HCT116 (cell line): Measurements from ENCODE around the gene TBXAS1. TPM values are rescaled to one million over a fixed set of nuclear protein-coding genes. Genes with fewer than 3 reads are reported as not detected.

ENCODE experiments used
- ATAC-seq: fragments of 200-7000 bp; cut with Tn5 transposase; 2 replicates; pipeline ENCODE4 v1.9.1; 2020; ENCODE audit warnings: mild to moderate bottlenecking, moderate library complexity
- BruUV-seq: library from RNA; stranded (reverse); fragments of 400-500 nt; replicated peaks from 2 replicates; lab custom pipeline; 2021; lab: Mats Ljungman, UMichigan
- CTCF ChIA-PET: fragments of 300-600 bp; sonication (Branson Sonifier 250); formaldehyde crosslinking; loops from one replicate; lab custom pipeline; 2021; ENCODE audit warnings: antibody characterized with exemption; lab: Charles Lee
- POLR2A ChIA-PET: fragments of 300-600, 350-600 bp; sonication (Branson Sonifier 250); formaldehyde crosslinking; loops from one replicate; lab custom pipeline; 2021; ENCODE audit warnings: antibody characterized with exemption; lab: Charles Lee
- RAD21 ChIA-PET, 2 experiments: fragments of 300-600 bp; sonication (Branson Sonifier 250); formaldehyde crosslinking; loops; one replicate each; lab custom pipeline; 2023; ENCODE audit warnings: low total read pairs in 2 of 2; ENCODE audit not compliant: uncharacterized antibody in 2 of 2, unreplicated experiment in 2 of 2, low non-redundant PET in 1 of 2; lab: Charles Lee
- DNase-seq: peaks from one replicate; pipeline ENCODE4 v3.0.0-alpha.2; 2010; ENCODE audit warnings: low read depth, low spot score
- H2AFZ ChIP-seq: fragments of 200-600 bp; shearing (Covaris generic), sonication (generic); 2 replicates; pipeline ENCODE4 v1.6.1; 2017; ENCODE audit warnings: low read depth, mixed run types, mixed read lengths, antibody characterized with exemption, low read length; ENCODE audit not compliant: poor library complexity, severe bottlenecking
- H3K27ac ChIP-seq: 2 replicates; pipeline ENCODE4 v1.5.1; 2012; ENCODE audit warnings: low read depth, low read length
- H3K27me3 ChIP-seq: fragments of 200-600 bp; sonication (generic); 2 replicates; pipeline ENCODE4 v1.6.1; 2016; ENCODE audit warnings: mixed run types, low read length, mixed read lengths; ENCODE audit not compliant: insufficient read depth
- H3K36me3 ChIP-seq, 2 experiments: fragments of 200-500 bp in 1 of 2; fragments of 200-600 bp in 1 of 2; sonication (Bioruptor generic) in 1 of 2; sonication (generic) in 1 of 2; 2 replicates each; pipeline versions ENCODE4 v1.5.1 to v1.6.1; 2014 to 2016; ENCODE audit warnings: low read length in 2 of 2, inconsistent platforms in 1 of 2, mixed read lengths in 1 of 2, mixed run types in 1 of 2; ENCODE audit not compliant: insufficient read depth in 2 of 2, control insufficient read depth in 1 of 2
- H3K4me1 ChIP-seq, 2 experiments: fragments of 200-600 bp in 1 of 2; sonication (generic) in 1 of 2; 2 replicates each; pipeline versions ENCODE4 v1.5.1 to v1.6.1; 2012 to 2017; ENCODE audit warnings: low read length in 2 of 2, inconsistent platforms in 1 of 2, mild to moderate bottlenecking in 1 of 2, mixed read lengths in 1 of 2, mixed run types in 1 of 2, moderate library complexity in 1 of 2; ENCODE audit not compliant: insufficient read depth in 2 of 2, control insufficient read depth in 1 of 2
- H3K4me2 ChIP-seq: fragments of 200-600 bp; sonication (generic); 2 replicates; pipeline ENCODE4 v1.6.1; 2017; ENCODE audit warnings: mixed run types, low read length, mixed read lengths
- H3K4me3 ChIP-seq, 2 experiments: fragments of 200-600 bp in 1 of 2; sonication (generic) in 1 of 2; replicated peaks in 1 of 2; 2 replicates each; pipeline ENCODE4 v1.5.1; 2011 to 2016; ENCODE audit warnings: low read length in 2 of 2, control low read depth in 1 of 2, low read depth in 1 of 2, mild to moderate bottlenecking in 1 of 2, mixed read lengths in 1 of 2, mixed run types in 1 of 2
- H3K79me2 ChIP-seq: fragments of 200-600 bp; sonication (generic); 2 replicates; pipeline ENCODE4 v1.6.1; 2017; ENCODE audit warnings: mild to moderate bottlenecking, mixed run types, low read length, moderate library complexity, mixed read lengths; ENCODE audit not compliant: insufficient read depth
- H3K9ac ChIP-seq: fragments of 200-600 bp; sonication (generic); 2 replicates; pipeline ENCODE4 v1.6.1; 2016; ENCODE audit warnings: low read length, mixed read lengths
- H3K9me2 ChIP-seq: fragments of 200-600 bp; sonication (generic), shearing (Covaris generic); 2 replicates; pipeline ENCODE4 v1.6.1; 2017; ENCODE audit warnings: mixed run types, mild to moderate bottlenecking, moderate library complexity; ENCODE audit not compliant: insufficient read depth
- H3K9me3 ChIP-seq, 2 experiments: fragments of 200-500 bp in 1 of 2; fragments of 200-600 bp in 1 of 2; sonication (Bioruptor generic) in 1 of 2; sonication (generic) in 1 of 2; 2 replicates each; pipeline ENCODE4 v1.6.1; 2014 to 2017; ENCODE audit warnings: low read length in 2 of 2, mixed read lengths in 2 of 2, inconsistent platforms in 1 of 2, low read depth in 1 of 2, mild to moderate bottlenecking in 1 of 2, mixed run types in 1 of 2, moderate library complexity in 1 of 2; ENCODE audit not compliant: control insufficient read depth in 1 of 2, insufficient read depth in 1 of 2
- H4K20me1 ChIP-seq: fragments of 200-600 bp; sonication (generic), shearing (Covaris generic); 2 replicates; pipeline ENCODE4 v1.6.1; 2017; ENCODE audit warnings: mixed run types, mild to moderate bottlenecking, moderate library complexity; ENCODE audit not compliant: insufficient read depth
- CBX3 ChIP-seq: IDR thresholded peaks from 2 replicates; pipeline ENCODE4 v1.6.1; 2012; ENCODE audit warnings: low read depth
- CTCF ChIP-seq, 3 experiments: fragments of 200-600 bp in 1 of 3; sonication (generic) in 1 of 3; IDR thresholded peaks in 2 of 3; conservative IDR thresholded peaks in 1 of 3; 2 replicates each; pipeline ENCODE4 v1.5.1; 2012 to 2017; ENCODE audit warnings: low read depth in 2 of 3, low read length in 2 of 3, antibody characterized with exemption in 1 of 3, borderline replicate concordance in 1 of 3, control low read depth in 1 of 3, mild to moderate bottlenecking in 1 of 3, mixed read lengths in 1 of 3, mixed run types in 1 of 3, moderate library complexity in 1 of 3; ENCODE audit not compliant: insufficient read depth in 1 of 3
- EGR1 ChIP-seq: IDR thresholded peaks from 2 replicates; pipeline ENCODE4 v1.6.1; 2012; ENCODE audit warnings: low read depth
- ELF1 ChIP-seq: IDR thresholded peaks from 2 replicates; pipeline ENCODE4 v1.6.1; 2012; ENCODE audit warnings: low read depth, borderline replicate concordance
- EZH2 ChIP-seq: fragments of 200-600 bp; sonication (generic); IDR thresholded peaks from 2 replicates; pipeline ENCODE4 v1.6.1; 2017; ENCODE audit warnings: antibody characterized with exemption, mixed run types
- EZH2phosphoT487 ChIP-seq: fragments of 200-600 bp; IDR thresholded peaks from 2 replicates; pipeline ENCODE4 v1.6.1; 2018; ENCODE audit warnings: antibody characterized with exemption, borderline replicate concordance
- FOSL1 ChIP-seq: IDR thresholded peaks from 2 replicates; pipeline ENCODE4 v1.6.1; 2012; ENCODE audit warnings: low read depth
- JUND ChIP-seq: IDR thresholded peaks from 2 replicates; pipeline ENCODE4 v1.6.1; 2012
- POLR2AphosphoS5 ChIP-seq: IDR thresholded peaks from 2 replicates; pipeline ENCODE4 v1.6.1; 2011; ENCODE audit warnings: mild to moderate bottlenecking, low read depth, low read length, moderate library complexity
- REST ChIP-seq: IDR thresholded peaks from 2 replicates; pipeline ENCODE4 v1.6.1; 2012; ENCODE audit warnings: low read depth
- SIN3A ChIP-seq: IDR thresholded peaks from 2 replicates; pipeline ENCODE4 v1.6.1; 2012; ENCODE audit warnings: low read depth
- SRF ChIP-seq: IDR thresholded peaks from 2 replicates; pipeline ENCODE4 v1.6.1; 2012; ENCODE audit warnings: low read depth
- YY1 ChIP-seq: IDR thresholded peaks from 2 replicates; pipeline ENCODE4 v1.6.1; 2011; ENCODE audit warnings: low read length, low read depth, moderate library complexity, mild to moderate bottlenecking; ENCODE audit not compliant: insufficient replicate concordance; ENCODE audit errors: extremely low read depth
- ZBTB33 ChIP-seq: IDR thresholded peaks from 2 replicates; pipeline ENCODE4 v1.6.1; 2011; ENCODE audit warnings: mild to moderate bottlenecking, low read length, moderate library complexity; ENCODE audit not compliant: insufficient replicate concordance; ENCODE audit errors: extremely low read depth
- ZNF274 ChIP-seq: fragments of 200-500 bp; sonication (Bioruptor generic); IDR thresholded peaks from 2 replicates; pipeline ENCODE4 v1.6.1; 2014; ENCODE audit warnings: mild to moderate bottlenecking, low read depth, low read length, inconsistent platforms
- intact Hi-C: fragments of 100-400 bp; cut with micrococcal nuclease; formaldehyde crosslinking; loops from 2 replicates; pipeline ENCODE4 v1.10.0; 2022
- total RNA-seq: library from RNA; stranded (reverse); gene quantifications from one replicate; pipeline ENCODE4 v1.2.1, GENCODE V29; 2021; ENCODE audit not compliant: unreplicated experiment
- TF ChIP-seq, protein P1 (sequence below): IDR thresholded peaks from 2 replicates; pipeline ENCODE4 v1.6.1; 2012

Gene TBXAS1
- total RNA-seq, 1 experiment from 2014 or later: 1.4 TPM

GRCh38 chr7:140048138-140048537 is 219.1 kb downstream of the TBXAS1 start:
- H3K9ac ChIP-seq: no peak overlapping the region
- ChIA-PET POLR2A (no interaction called here), RAD21 (no interaction called here), CTCF (no interaction called here)
- no TSS peak for BruUV-seq
- no peak for TF ChIP-seq REST
- no peak for TF ChIP-seq EZH2
- TF ChIP-seq ZNF274: no peak
- TF ChIP-seq EGR1: no peak
- TF ChIP-seq, protein P1, sequence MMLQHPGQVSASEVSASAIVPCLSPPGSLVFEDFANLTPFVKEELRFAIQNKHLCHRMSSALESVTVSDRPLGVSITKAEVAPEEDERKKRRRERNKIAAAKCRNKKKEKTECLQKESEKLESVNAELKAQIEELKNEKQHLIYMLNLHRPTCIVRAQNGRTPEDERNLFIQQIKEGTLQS: no peak
- TF ChIP-seq YY1: no peak
- no peak for TF ChIP-seq ELF1
- TF ChIP-seq FOSL1: no peak
- TF ChIP-seq ZBTB33: no peak
- no peak for TF ChIP-seq CBX3
- TF ChIP-seq POLR2AphosphoS5: no peak
- TF ChIP-seq SIN3A: no peak
- TF ChIP-seq EZH2phosphoT487: no peak
- TF ChIP-seq SRF: no peak
- no peak for TF ChIP-seq JUND
- no peak for TF ChIP-seq CTCF (IDR thresholded peaks at IDR 0.05 in 2 of 3, conservative IDR thresholded peaks at IDR 0.05 in 1 of 3; ENCODE audit: borderline replicate concordance in 1 of 3, insufficient read depth in 1 of 3, low read depth in 2 of 3, low read length in 2 of 3)
- H2AFZ ChIP-seq: no peak overlapping the region
- H3K4me1 ChIP-seq: no peaks in the 10 kb centered on the region
- H3K9me2 ChIP-seq: no peaks in the 10 kb centered on the region
- H3K79me2 ChIP-seq: no peaks in the 10 kb centered on the region
- H3K27ac ChIP-seq: no peak overlapping the region
- DNase-seq (no peak), ATAC-seq (no peak)
- intact Hi-C loops: no loop called here
- H3K27me3 ChIP-seq: no peaks in the 10 kb centered on the region
- H3K9me3 ChIP-seq: no peaks in the 10 kb centered on the region
- no peak overlapping the region for H3K4me2 ChIP-seq
- no peaks in the 10 kb centered on the region for H4K20me1 ChIP-seq
- no peak overlapping the region for H3K4me3 ChIP-seq
- H3K36me3 ChIP-seq: peaks cover 0 to 3% of the 10 kb centered on the region in 2 experiments; a peak in 1 of 4 replicates
